H9 (cell line): ENCODE results near the gene HSD17B12. TPM values are rescaled to one million over a fixed set of nuclear protein-coding genes. Genes with fewer than 3 reads are reported as not detected.

ENCODE experiments used
- DNase-seq: peaks from one replicate; pipeline ENCODE4 v3.0.0-alpha.2; 2017
- H2AFZ ChIP-seq: one replicate; pipeline ENCODE4 v1.6.1; 2013; ENCODE audit warnings: mild to moderate bottlenecking, low read length, control low read depth, moderate library complexity
- H2AK5ac ChIP-seq: 2 replicates; pipeline ENCODE4 v1.6.1; 2013; ENCODE audit warnings: low read length, control low read depth, mixed read lengths; ENCODE audit not compliant: insufficient read length
- H2BK120ac ChIP-seq: one replicate; pipeline ENCODE4 v1.6.1; 2013; ENCODE audit warnings: low read depth, mild to moderate bottlenecking, low read length, control low read depth, inconsistent platforms; ENCODE audit not compliant: poor library complexity, severe bottlenecking
- H2BK12ac ChIP-seq: 2 replicates; pipeline ENCODE4 v1.6.1; 2013; ENCODE audit warnings: low read length, control low read depth, mixed read lengths, low read depth; ENCODE audit not compliant: insufficient read length
- H2BK15ac ChIP-seq: 2 replicates; pipeline ENCODE4 v1.6.1; 2013; ENCODE audit warnings: low read depth, low read length, control low read depth
- H2BK20ac ChIP-seq: one replicate; pipeline ENCODE4 v1.6.1; 2013; ENCODE audit warnings: low read depth, mild to moderate bottlenecking, low read length, control low read depth, inconsistent platforms; ENCODE audit not compliant: poor library complexity, severe bottlenecking
- H2BK5ac ChIP-seq: 2 replicates; pipeline ENCODE4 v1.6.1; 2013; ENCODE audit warnings: low read length, control low read depth, mixed read lengths; ENCODE audit not compliant: insufficient read length
- H3K14ac ChIP-seq: 2 replicates; pipeline ENCODE4 v1.6.1; 2013; ENCODE audit warnings: low read length, control low read depth; ENCODE audit not compliant: insufficient read depth
- H3K18ac ChIP-seq: 2 replicates; pipeline ENCODE4 v1.6.1; 2013; ENCODE audit warnings: low read depth, mild to moderate bottlenecking, mixed read lengths, low read length, control low read depth; ENCODE audit not compliant: insufficient read length
- H3K23ac ChIP-seq: 2 replicates; pipeline ENCODE4 v1.6.1; 2013; ENCODE audit warnings: low read length, control low read depth, mixed read lengths, low read depth; ENCODE audit not compliant: insufficient read length
- H3K23me2 ChIP-seq: 2 replicates; pipeline ENCODE4 v1.6.1; 2013; ENCODE audit warnings: low read depth, mild to moderate bottlenecking, mixed read lengths, low read length, control low read depth; ENCODE audit not compliant: insufficient read length, poor library complexity, severe bottlenecking
- H3K27ac ChIP-seq: 2 replicates; pipeline ENCODE4 v1.5.1; 2013; ENCODE audit warnings: low read length, control low read depth, mixed read lengths, low read depth; ENCODE audit not compliant: insufficient read length
- H3K27me3 ChIP-seq: 2 replicates; pipeline ENCODE4 v1.6.1; 2013; ENCODE audit warnings: low read length, control low read depth, inconsistent platforms; ENCODE audit not compliant: insufficient read depth
- H3K4ac ChIP-seq: 2 replicates; pipeline ENCODE4 v1.6.1; 2013; ENCODE audit warnings: low read depth, mild to moderate bottlenecking, control low read depth, inconsistent platforms, low read length, moderate library complexity
- H3K4me1 ChIP-seq: 2 replicates; pipeline ENCODE4 v1.6.1; 2013; ENCODE audit warnings: low read length, control low read depth, inconsistent platforms; ENCODE audit not compliant: insufficient read depth
- H3K4me2 ChIP-seq: 2 replicates; pipeline ENCODE4 v1.6.1; 2013; ENCODE audit warnings: low read length, control low read depth, mixed read lengths; ENCODE audit not compliant: insufficient read length, insufficient read depth
- H3K56ac ChIP-seq: 2 replicates; pipeline ENCODE4 v1.6.1; 2013; ENCODE audit warnings: low read depth, mild to moderate bottlenecking, mixed read lengths, low read length, control low read depth; ENCODE audit not compliant: insufficient read length
- H3K79me1 ChIP-seq: 2 replicates; pipeline ENCODE4 v1.6.1; 2013; ENCODE audit warnings: low read depth, mild to moderate bottlenecking, moderate library complexity, low read length, control low read depth, inconsistent platforms; ENCODE audit not compliant: insufficient read depth, poor library complexity, severe bottlenecking
- H3K79me2 ChIP-seq: 2 replicates; pipeline ENCODE4 v1.6.1; 2013; ENCODE audit warnings: low read length, control low read depth, inconsistent platforms; ENCODE audit not compliant: insufficient read depth
- H3K9ac ChIP-seq: 2 replicates; pipeline ENCODE4 v1.6.1; 2013; ENCODE audit warnings: low read length, control low read depth, mixed read lengths; ENCODE audit not compliant: insufficient read length; ENCODE audit errors: extremely low read depth
- H3K9me3 ChIP-seq: one replicate; pipeline ENCODE4 v1.6.1; 2013; ENCODE audit warnings: low read depth, low read length, inconsistent platforms; ENCODE audit not compliant: control insufficient read depth
- H3T11ph ChIP-seq: one replicate; pipeline ENCODE4 v1.6.1; 2013; ENCODE audit warnings: mild to moderate bottlenecking, low read length, control low read depth, inconsistent platforms
- H4K20me1 ChIP-seq: one replicate; pipeline ENCODE4 v1.6.1; 2013; ENCODE audit not compliant: control insufficient read depth, insufficient read length, insufficient read depth
- H4K5ac ChIP-seq: 2 replicates; pipeline ENCODE4 v1.6.1; 2013; ENCODE audit warnings: low read depth, mild to moderate bottlenecking, mixed read lengths, low read length, control low read depth; ENCODE audit not compliant: insufficient read length
- H4K8ac ChIP-seq: replicated peaks from 2 replicates; pipeline ENCODE4 v1.6.1; 2013; ENCODE audit warnings: low read length, control low read depth, mixed read lengths, low read depth; ENCODE audit not compliant: insufficient read length
- H4K91ac ChIP-seq: 2 replicates; pipeline ENCODE4 v1.6.1; 2013; ENCODE audit warnings: low read depth, mild to moderate bottlenecking, moderate library complexity, mixed read lengths, low read length, control low read depth; ENCODE audit not compliant: insufficient read length
- H3K27ac Mint-ChIP-seq, 3 experiments: 2 replicates in 2 of 3; 3 replicates in 1 of 3; pipeline ENCODE4 v1.8.0; 2020 to 2021; ENCODE audit warnings: mixed read lengths in 3 of 3, mild to moderate bottlenecking in 1 of 3, moderate library complexity in 1 of 3
- H3K27me3 Mint-ChIP-seq: 2 replicates; pipeline ENCODE4 v1.8.0; 2021; ENCODE audit warnings: low read depth, mild to moderate bottlenecking, moderate library complexity, mixed read lengths
- H3K36me3 Mint-ChIP-seq, 3 experiments: 2 replicates in 2 of 3; 3 replicates in 1 of 3; pipeline ENCODE4 v1.8.0; 2020 to 2021; ENCODE audit warnings: low read depth in 3 of 3, mixed read lengths in 3 of 3; ENCODE audit not compliant: insufficient read depth in 1 of 3
- H3K4me1 Mint-ChIP-seq, 2 experiments: 2 replicates each; pipeline ENCODE4 v1.8.0; 2020; ENCODE audit warnings: mixed read lengths in 2 of 2
- H3K4me3 Mint-ChIP-seq, 2 experiments: 2 replicates in 1 of 2; 3 replicates in 1 of 2; pipeline ENCODE4 v1.8.0; 2020 to 2021; ENCODE audit warnings: mild to moderate bottlenecking in 2 of 2, mixed read lengths in 2 of 2, moderate library complexity in 1 of 2
- H3K9me3 Mint-ChIP-seq, 2 experiments: 2 replicates in 1 of 2; 3 replicates in 1 of 2; pipeline ENCODE4 v1.8.0; 2020; ENCODE audit warnings: mild to moderate bottlenecking in 2 of 2, mixed read lengths in 2 of 2, moderate library complexity in 1 of 2
- WGBS: extraction: QIAGEN DNeasy Blood & Tissue Kit; methylation state at CpG from one replicate; pipeline ENCODE4 v1.1.7; 2013; ENCODE audit warnings: missing lambda C conversion rate, low lambda C conversion rate, mixed read lengths; ENCODE audit not compliant: insufficient read length; ENCODE audit errors: extremely low coverage; 5-methylcytosine and 5-hydroxymethylcytosine counted together
- total RNA-seq: library from RNA; stranded (reverse); gene quantifications from 2 replicates; pipeline ENCODE4 v1.2.1, GENCODE V29; 2021
- TF ChIP-seq, protein P1 (sequence below): fragments of 200-600 bp; sonication (generic); conservative IDR thresholded peaks from 3 replicates; pipeline ENCODE4 v1.8.0; 2021; ENCODE audit warnings: antibody characterized with exemption, mild to moderate bottlenecking

Gene HSD17B12
- total RNA-seq, 1 experiment from 2014 or later, result 111 TPM

- no peaks in the 10 kb centered on the region for H4K20me1 ChIP-seq
- H3K14ac ChIP-seq, result no peak overlapping the region
- H2BK15ac ChIP-seq, result no peak overlapping the region
- Mint-ChIP-seq H3K4me1 (peaks cover 3 to 8% of the 10 kb centered on the region in 2 experiments; a peak in 3 of 4 replicates), H3K9me3 (peaks cover 0 to 15% of the 10 kb centered on the region in 2 experiments; a peak in 1 of 5 replicates), H3K36me3 (peaks cover 0 to 8% (median 0%) of the 10 kb centered on the region in 3 experiments; a peak in 1 of 7 replicates), H3K4me3 (no peak overlapping the region), H3K27ac (no peak overlapping the region), H3K27me3 (peaks cover 11% of the 10 kb centered on the region)
- H2BK20ac ChIP-seq, result no peak overlapping the region
- H4K91ac ChIP-seq, result no peak overlapping the region
- H3K9me3 ChIP-seq, result no peaks in the 10 kb centered on the region
- TF ChIP-seq, protein P1, sequence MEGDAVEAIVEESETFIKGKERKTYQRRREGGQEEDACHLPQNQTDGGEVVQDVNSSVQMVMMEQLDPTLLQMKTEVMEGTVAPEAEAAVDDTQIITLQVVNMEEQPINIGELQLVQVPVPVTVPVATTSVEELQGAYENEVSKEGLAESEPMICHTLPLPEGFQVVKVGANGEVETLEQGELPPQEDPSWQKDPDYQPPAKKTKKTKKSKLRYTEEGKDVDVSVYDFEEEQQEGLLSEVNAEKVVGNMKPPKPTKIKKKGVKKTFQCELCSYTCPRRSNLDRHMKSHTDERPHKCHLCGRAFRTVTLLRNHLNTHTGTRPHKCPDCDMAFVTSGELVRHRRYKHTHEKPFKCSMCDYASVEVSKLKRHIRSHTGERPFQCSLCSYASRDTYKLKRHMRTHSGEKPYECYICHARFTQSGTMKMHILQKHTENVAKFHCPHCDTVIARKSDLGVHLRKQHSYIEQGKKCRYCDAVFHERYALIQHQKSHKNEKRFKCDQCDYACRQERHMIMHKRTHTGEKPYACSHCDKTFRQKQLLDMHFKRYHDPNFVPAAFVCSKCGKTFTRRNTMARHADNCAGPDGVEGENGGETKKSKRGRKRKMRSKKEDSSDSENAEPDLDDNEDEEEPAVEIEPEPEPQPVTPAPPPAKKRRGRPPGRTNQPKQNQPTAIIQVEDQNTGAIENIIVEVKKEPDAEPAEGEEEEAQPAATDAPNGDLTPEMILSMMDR, result no peak
- WGBS, result no CpG with 5 or more reads among the region's 4 CpGs
- no peak overlapping the region for H3K23ac ChIP-seq
- H3K18ac ChIP-seq, result no peak overlapping the region
- H2BK5ac ChIP-seq, result no peak overlapping the region
- H3K4me2 ChIP-seq, result no peak overlapping the region
- no peaks in the 10 kb centered on the region for H3K4me1 ChIP-seq
- H3T11ph ChIP-seq, result no peak overlapping the region
- H3K79me2 ChIP-seq, result peaks cover 7% of the 10 kb centered on the region; the same call in 1 of the 2 replicates
- no peak for DNase-seq
- no peaks in the 10 kb centered on the region for H3K79me1 ChIP-seq
- no peak overlapping the region for H2AK5ac ChIP-seq
- H3K27ac ChIP-seq, result no peak overlapping the region
- H3K27me3 ChIP-seq, result no peaks in the 10 kb centered on the region
- H4K8ac ChIP-seq, result no peak overlapping the region
- H2BK12ac ChIP-seq, result no peak overlapping the region
- no peak overlapping the region for H2BK120ac ChIP-seq
- no peak overlapping the region for H3K4ac ChIP-seq
- no peak overlapping the region for H3K9ac ChIP-seq
- H2AFZ ChIP-seq, result no peak overlapping the region
- H3K23me2 ChIP-seq, result peaks cover 4% of the 10 kb centered on the region
- H4K5ac ChIP-seq, result no peak overlapping the region
- no peak overlapping the region for H3K56ac ChIP-seq
These were observed 31.0 kb upstream of the HSD17B12 start for GRCh38 chr11:43649501-43649900.
